H1 (cell line): ENCODE measurements around the gene SV2A.
"Not testable (repeated sequence)": the region's sequence is repeated elsewhere in the genome, so short reads cannot be mapped to it uniquely, and the experiment has no call there.

Experiments
- GTF2F1 ChIP-seq: IDR thresholded peaks from 2 replicates; pipeline ENCODE4 v1.6.1; 2012; ENCODE audit warnings: low read depth, low read length, improper control_type of control experiment, borderline replicate concordance
- HDAC2 ChIP-seq, 2 experiments: fragments of 300-600 bp in 1 of 2; sonication (generic) in 1 of 2; IDR thresholded peaks; 2 replicates each; pipeline ENCODE4 v1.6.1; 2011 to 2012; ENCODE audit warnings: low read depth in 2 of 2, low read length in 2 of 2, mild to moderate bottlenecking in 2 of 2, moderate library complexity in 2 of 2, borderline replicate concordance in 1 of 2, inconsistent platforms in 1 of 2
- HDAC6 ChIP-seq: IDR thresholded peaks from one replicate; pipeline ENCODE4 v1.7.1; 2012; ENCODE audit warnings: low read depth, mild to moderate bottlenecking, inconsistent platforms, low read length, moderate library complexity
- RFX5 ChIP-seq: IDR thresholded peaks from 2 replicates; pipeline ENCODE4 v1.6.1; 2011; ENCODE audit warnings: low read depth, low read length, improper control_type of control experiment, borderline replicate concordance
- SRF ChIP-seq: IDR thresholded peaks from 2 replicates; pipeline ENCODE4 v1.6.1; 2011; ENCODE audit warnings: mild to moderate bottlenecking, low read depth, low read length, moderate library complexity
- TF ChIP-seq, protein P1 (sequence below), 3 experiments: IDR thresholded peaks; 1 replicate in 2 of 3; 2 replicates in 1 of 3; pipeline versions ENCODE4 v1.5.1 to v1.6.1; 2011; ENCODE audit warnings: low read length in 3 of 3, mild to moderate bottlenecking in 3 of 3, inconsistent platforms in 2 of 3, low read depth in 1 of 3, moderate library complexity in 1 of 3; ENCODE audit not compliant: insufficient read depth in 1 of 3; ENCODE audit errors: control extremely low read depth in 1 of 3

DNA sequence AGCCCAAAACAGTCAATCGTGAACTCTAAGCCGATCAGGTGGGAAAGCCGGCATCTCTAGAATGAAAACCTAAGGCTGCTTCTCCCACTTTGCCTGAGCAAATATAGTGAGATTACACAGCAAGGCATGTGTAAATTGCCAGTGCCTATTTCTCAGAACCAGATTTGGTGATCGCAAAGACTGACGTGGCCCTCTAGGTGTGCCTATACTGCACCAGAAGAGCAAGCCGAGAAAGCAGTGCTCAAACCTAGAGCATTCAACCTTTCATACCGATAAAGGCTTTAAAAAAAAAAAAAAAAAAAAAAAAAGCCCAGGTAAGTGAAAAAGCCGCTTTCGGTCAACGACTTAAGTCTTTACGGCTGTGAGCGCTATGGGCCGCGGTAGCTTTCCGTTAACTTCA, 57.4 kb downstream of the SV2A start:
- TF ChIP-seq SRF; HDAC2 (IDR thresholded peaks at IDR 0.05; ENCODE audit: borderline replicate concordance in 1 of 2, low read depth in 2 of 2, low read length in 2 of 2); GTF2F1; RFX5; HDAC6: not testable (repeated sequence)
- TF ChIP-seq, protein P1, sequence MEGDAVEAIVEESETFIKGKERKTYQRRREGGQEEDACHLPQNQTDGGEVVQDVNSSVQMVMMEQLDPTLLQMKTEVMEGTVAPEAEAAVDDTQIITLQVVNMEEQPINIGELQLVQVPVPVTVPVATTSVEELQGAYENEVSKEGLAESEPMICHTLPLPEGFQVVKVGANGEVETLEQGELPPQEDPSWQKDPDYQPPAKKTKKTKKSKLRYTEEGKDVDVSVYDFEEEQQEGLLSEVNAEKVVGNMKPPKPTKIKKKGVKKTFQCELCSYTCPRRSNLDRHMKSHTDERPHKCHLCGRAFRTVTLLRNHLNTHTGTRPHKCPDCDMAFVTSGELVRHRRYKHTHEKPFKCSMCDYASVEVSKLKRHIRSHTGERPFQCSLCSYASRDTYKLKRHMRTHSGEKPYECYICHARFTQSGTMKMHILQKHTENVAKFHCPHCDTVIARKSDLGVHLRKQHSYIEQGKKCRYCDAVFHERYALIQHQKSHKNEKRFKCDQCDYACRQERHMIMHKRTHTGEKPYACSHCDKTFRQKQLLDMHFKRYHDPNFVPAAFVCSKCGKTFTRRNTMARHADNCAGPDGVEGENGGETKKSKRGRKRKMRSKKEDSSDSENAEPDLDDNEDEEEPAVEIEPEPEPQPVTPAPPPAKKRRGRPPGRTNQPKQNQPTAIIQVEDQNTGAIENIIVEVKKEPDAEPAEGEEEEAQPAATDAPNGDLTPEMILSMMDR (IDR thresholded peaks at IDR 0.05; ENCODE audit: control extremely low read depth in 1 of 3, insufficient read depth in 1 of 3, low read depth in 1 of 3, low read length in 3 of 3): not testable (repeated sequence)
